ENCODE results near the gene CTIF.

CTIF gene

DNA sequence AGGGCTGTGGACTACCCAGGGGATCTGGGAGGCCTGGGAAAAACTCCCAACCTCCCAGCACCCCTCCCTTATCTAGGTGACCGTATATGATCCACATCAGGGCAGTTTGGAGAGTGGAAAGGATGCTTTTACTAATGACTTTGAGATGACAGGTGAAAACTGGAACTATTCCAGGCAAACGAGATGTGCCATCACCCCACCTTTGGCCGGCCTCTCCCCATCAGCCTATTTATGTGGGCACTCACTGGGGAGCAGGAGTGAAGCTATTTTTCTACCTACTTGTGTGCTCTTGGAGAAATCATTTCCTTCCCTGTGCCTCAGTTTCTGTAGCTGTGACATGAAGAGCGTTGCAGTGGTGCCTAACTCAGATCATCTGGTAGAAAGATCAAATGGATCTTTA is 304.8 kb downstream of the CTIF start:
- no peak overlapping the region for H3K27ac ChIP-seq
- TF ChIP-seq ZFX (IDR thresholded peaks at IDR 0.05; ENCODE audit: borderline replicate concordance): no peak
- TF ChIP-seq, protein P1, sequence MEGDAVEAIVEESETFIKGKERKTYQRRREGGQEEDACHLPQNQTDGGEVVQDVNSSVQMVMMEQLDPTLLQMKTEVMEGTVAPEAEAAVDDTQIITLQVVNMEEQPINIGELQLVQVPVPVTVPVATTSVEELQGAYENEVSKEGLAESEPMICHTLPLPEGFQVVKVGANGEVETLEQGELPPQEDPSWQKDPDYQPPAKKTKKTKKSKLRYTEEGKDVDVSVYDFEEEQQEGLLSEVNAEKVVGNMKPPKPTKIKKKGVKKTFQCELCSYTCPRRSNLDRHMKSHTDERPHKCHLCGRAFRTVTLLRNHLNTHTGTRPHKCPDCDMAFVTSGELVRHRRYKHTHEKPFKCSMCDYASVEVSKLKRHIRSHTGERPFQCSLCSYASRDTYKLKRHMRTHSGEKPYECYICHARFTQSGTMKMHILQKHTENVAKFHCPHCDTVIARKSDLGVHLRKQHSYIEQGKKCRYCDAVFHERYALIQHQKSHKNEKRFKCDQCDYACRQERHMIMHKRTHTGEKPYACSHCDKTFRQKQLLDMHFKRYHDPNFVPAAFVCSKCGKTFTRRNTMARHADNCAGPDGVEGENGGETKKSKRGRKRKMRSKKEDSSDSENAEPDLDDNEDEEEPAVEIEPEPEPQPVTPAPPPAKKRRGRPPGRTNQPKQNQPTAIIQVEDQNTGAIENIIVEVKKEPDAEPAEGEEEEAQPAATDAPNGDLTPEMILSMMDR (IDR thresholded peaks at IDR 0.05): no peak

DNA sequence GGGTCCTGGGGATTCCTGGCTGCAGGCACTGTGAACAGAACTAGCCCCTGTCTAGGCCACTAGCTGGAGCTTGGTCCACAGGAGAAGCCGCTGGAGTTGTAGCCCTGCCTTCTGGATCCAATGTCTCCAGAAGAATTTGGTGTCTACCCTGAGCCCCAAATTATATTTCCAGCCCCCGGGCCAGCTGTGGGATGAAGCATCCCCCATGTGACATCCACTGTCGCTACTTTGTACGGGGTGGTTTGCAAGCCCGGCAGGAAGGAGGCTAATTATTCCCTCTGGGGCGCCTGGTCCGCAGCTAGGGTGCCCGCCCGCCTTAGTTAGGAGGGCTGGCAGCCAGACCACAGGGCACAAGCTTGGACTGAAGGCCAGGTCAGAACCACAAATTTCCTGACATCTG is 305.4 kb downstream of the CTIF start:
- TF ChIP-seq, protein P1 (IDR thresholded peaks at IDR 0.05): no peak
- TF ChIP-seq ZFX (IDR thresholded peaks at IDR 0.05; ENCODE audit: borderline replicate concordance): no peak
- no peak overlapping the region for H3K27ac ChIP-seq

DNA sequence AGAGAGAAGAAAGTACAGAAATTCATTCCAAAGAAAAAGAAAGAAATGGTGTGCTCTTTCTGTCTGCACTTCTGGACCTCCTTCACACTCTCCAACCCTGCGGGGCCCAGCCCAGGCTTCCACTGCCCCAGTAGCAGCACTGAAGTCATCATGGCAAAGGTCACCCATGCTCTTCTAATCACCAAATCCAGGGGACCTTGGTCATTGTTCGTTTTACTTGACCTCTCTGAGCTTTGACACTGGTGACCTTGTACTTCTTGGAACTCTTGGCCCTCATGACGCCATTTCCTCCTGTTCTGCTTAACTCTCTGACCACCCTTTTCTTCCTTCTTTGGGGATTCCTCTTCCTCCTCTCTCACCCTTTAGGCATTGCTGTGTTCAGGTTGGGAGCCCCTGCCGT is 306.3 kb downstream of the CTIF start:
- H3K27ac ChIP-seq: no peak overlapping the region
- TF ChIP-seq ZFX (IDR thresholded peaks at IDR 0.05; ENCODE audit: borderline replicate concordance): no peak
- TF ChIP-seq, protein P1 (IDR thresholded peaks at IDR 0.05): no peak

DNA sequence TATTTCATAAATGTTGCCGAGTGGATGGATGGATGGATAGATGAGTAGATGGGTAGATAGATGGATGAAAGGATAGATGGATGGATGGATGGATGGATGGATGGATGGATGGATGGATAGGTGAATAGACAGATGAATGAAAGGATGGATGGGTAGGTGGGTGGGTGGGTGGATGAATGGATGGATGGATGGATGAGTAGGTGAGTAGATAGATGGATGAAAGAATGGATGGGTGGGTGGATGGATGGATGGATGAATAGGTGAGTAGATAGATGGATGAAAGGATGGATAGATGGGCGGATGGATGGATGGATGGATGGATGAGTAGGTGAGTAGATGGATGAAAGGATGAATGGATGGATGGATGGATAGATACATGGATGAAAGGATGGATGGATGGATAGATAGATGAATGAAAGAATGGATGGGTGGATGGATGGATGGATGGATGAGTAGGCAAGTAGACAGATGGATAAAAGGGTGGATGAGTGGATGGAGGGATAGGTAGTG is 307.6 kb downstream of the CTIF start:
- TF ChIP-seq ZFX (IDR thresholded peaks at IDR 0.05; ENCODE audit: borderline replicate concordance): no peak
- TF ChIP-seq, protein P1 (IDR thresholded peaks at IDR 0.05): no peak
- no peak overlapping the region for H3K27ac ChIP-seq

DNA sequence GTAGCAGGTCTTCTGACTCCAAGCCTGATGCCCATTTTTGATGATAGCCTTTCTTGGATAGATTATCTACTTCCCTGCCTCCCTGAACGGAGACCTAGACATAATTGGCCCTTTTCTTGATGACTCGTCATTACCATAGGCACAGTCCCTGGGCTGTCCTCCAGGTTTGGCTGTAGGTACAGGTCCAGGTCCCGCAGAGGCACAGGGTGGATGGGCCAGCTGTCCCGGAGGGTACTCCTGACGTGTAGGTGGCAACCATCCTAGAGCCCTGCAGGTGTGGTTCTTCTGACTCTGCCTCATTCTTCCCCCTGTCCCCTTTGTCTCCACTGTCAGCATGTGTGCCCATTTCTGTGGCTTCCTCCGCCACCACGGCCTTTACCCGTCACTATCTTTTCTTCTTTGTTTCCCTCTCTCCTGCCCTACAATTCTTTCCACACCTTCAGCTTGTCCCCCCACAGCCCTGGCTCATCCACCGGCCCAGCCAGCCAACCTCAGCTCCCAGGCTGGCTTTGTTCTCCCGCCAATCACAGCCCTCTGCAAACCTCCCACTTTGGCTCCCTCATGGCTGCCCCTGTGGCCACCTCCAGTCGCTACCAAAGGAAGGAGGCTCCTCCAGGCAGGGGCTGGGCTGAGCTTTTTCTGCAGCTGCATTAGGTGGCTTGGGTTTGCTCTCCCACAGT is 309.1 kb downstream of the CTIF start:
- H3K27ac ChIP-seq: no peak overlapping the region
- TF ChIP-seq, protein P1 (IDR thresholded peaks at IDR 0.05): no peak
- TF ChIP-seq ZFX (IDR thresholded peaks at IDR 0.05; ENCODE audit: borderline replicate concordance): no peak

DNA sequence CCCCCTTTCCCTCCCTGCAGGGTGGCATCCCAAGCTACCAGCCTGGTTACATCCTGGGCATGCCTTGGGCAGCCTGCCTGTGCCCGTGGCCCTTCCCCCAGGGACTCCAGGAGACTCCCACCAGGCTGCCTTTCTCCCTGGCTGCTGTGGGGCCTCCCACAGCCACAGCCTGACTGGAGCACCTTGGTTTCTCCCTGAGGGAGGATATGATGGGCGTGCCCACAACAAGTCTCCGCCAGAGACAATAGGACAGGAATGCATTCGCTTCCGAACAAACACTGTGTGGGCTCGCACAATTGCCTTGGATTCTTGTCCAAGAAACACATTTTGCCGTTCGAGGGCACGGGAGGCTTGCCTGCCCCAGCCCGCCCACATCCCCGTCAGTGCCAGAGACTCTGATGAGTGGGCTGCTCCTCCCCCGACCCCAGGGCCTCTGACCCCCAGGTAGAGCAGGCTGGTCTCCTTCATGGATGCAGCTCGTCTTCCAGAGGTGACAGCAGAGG is 309.9 kb downstream of the CTIF start:
- no peak overlapping the region for H3K27ac ChIP-seq
- TF ChIP-seq ZFX (IDR thresholded peaks at IDR 0.05; ENCODE audit: borderline replicate concordance): no peak
- TF ChIP-seq, protein P1 (IDR thresholded peaks at IDR 0.05): no peak

DNA sequence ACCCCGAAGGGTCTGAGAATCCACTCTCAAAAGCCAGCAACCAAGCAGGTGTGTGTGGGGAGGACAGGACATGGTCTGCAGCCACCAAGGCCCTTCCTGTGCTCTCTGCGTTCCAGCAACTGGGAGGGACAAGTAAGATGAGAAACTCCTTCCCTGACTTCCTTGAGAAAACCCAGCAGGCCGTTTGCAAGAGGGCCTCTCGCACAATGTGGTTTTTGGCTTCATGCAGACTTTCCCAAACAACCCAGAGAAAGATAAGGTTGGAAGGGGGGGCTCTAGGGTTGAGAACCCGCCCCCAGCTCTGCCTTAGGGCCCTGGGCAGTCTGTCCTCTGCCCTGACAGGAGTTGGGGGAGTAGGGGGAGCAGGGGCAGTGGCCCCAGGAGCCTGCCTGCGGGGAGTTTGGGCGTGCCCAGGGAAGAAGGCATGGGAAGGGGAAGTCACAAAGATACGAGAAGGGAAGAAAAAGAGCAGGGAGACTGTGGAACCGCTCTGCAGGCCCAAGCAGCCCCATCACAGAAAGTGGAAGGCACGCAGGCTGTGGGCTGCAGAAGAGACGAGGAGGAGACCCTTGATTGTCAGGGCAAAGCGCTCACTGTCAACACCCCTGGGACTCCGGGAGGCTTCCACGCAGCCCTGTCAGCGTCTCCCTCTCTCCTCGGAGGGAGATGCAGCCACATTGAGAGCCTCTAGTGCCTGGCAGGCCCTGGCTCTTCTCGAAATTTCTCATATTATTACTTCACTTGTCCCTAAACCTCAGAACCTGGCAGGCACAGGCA is 312.2 kb downstream of the CTIF start:
- H3K27ac ChIP-seq: no peak overlapping the region
- TF ChIP-seq ZFX (IDR thresholded peaks at IDR 0.05; ENCODE audit: borderline replicate concordance): no peak
- TF ChIP-seq, protein P1 (IDR thresholded peaks at IDR 0.05): no peak

All from 22Rv1 (cell line).